ENCODE results near the gene DMD.

GRCh38 chrX:31093639-31093975 is 2117.7 kb downstream of the DMD start:
- no peak for TF ChIP-seq POLR2A (IDR thresholded peaks at IDR 0.05)
- TF ChIP-seq CTCF (IDR thresholded peaks at IDR 0.05): no peak
